T-helper 22 cell (primary cell): Measurements from ENCODE around the gene NMT1.
A peak's percentile ranks its signal among the peaks of the same experiment; 100 is the strongest.

Source experiments
- DNase-seq: peaks from one replicate; pipeline ENCODE4 v3.0.0-alpha.2; 2020; ENCODE audit warnings: low read depth

NMT1 gene

GRCh38 chr17:45060797-45061605 lies at the start of gene NMT1:
Gene NMT1, plus strand, starts transcription at chr17:45061317. Its CDS starts 13 bp downstream, at chr17:45061330.
- peak; percentile 96 for DNase-seq

GRCh38 chr17:45011767-45012166 lies 49.4 kb upstream of the NMT1 start:
- DNase-seq, result no peak

- DNase-seq, result no peak
Observed at GRCh38 chr17:45013021-45013997, 47.8 kb upstream of the NMT1 start.

GRCh38 chr17:45016237-45016636 lies 44.9 kb upstream of the NMT1 start:
- DNase-seq, result no peak

GRCh38 chr17:45016823-45017222 lies 44.3 kb upstream of the NMT1 start:
- DNase-seq, result no peak

GRCh38 chr17:45018514-45018847 lies 42.6 kb upstream of the NMT1 start:
- DNase-seq, result no peak

GRCh38 chr17:45018848-45019711 lies 42.0 kb upstream of the NMT1 start:
- no peak for DNase-seq

GRCh38 chr17:45020354-45021138 lies 40.6 kb upstream of the NMT1 start:
- DNase-seq, result no peak

- peak; percentile 29 for DNase-seq
Observed at GRCh38 chr17:45021607-45022287, 39.4 kb upstream of the NMT1 start.

- DNase-seq, result no peak
Observed at GRCh38 chr17:45022288-45022648, 38.8 kb upstream of the NMT1 start.

GRCh38 chr17:45022655-45023339 lies 38.3 kb upstream of the NMT1 start:
- DNase-seq, result no peak

GRCh38 chr17:45029096-45029495 lies 32.0 kb upstream of the NMT1 start:
- DNase-seq, result no peak

GRCh38 chr17:45029758-45030423 lies 31.2 kb upstream of the NMT1 start:
- no peak for DNase-seq

- DNase-seq, result no peak
Observed at GRCh38 chr17:45030733-45031132, 30.4 kb upstream of the NMT1 start.

GRCh38 chr17:45031231-45032173 lies 29.6 kb upstream of the NMT1 start:
- no peak for DNase-seq

GRCh38 chr17:45032174-45032541 lies 29.0 kb upstream of the NMT1 start:
- DNase-seq, result no peak

- no peak for DNase-seq
Observed at GRCh38 chr17:45034599-45034998, 26.5 kb upstream of the NMT1 start.

GRCh38 chr17:45035848-45036247 lies 25.3 kb upstream of the NMT1 start:
- no peak for DNase-seq
